Activated gamma-delta T cell treated with anti-CD3 and anti-CD28 coated beads, Interleukin-2, amount 50 U/mL, for 16 hours (primary cell): Measurements from ENCODE around the gene TMEM200A.

ENCODE experiments used
- DNase-seq: peaks from one replicate; pipeline ENCODE4 v3.0.0-alpha.2; 2020; ENCODE audit warnings: low read depth

The TMEM200A gene

GRCh38 chr6:130425537-130425936 lies 59.7 kb downstream of the TMEM200A start:
- DNase-seq: no peak

GRCh38 chr6:130426066-130426721 lies 60.4 kb downstream of the TMEM200A start:
- no peak for DNase-seq

- DNase-seq: no peak
These were observed 65.6 kb downstream of the TMEM200A start for GRCh38 chr6:130431346-130431852.

- DNase-seq: no peak
These were observed 67.0 kb downstream of the TMEM200A start for GRCh38 chr6:130432838-130433237.

GRCh38 chr6:130434174-130434873 lies 68.5 kb downstream of the TMEM200A start:
- DNase-seq: no peak

- DNase-seq: no peak
These were observed 69.4 kb downstream of the TMEM200A start for GRCh38 chr6:130435181-130435580.

- no peak for DNase-seq
These were observed 72.1 kb downstream of the TMEM200A start for GRCh38 chr6:130437961-130438360.

GRCh38 chr6:130447374-130447773 lies 81.6 kb downstream of the TMEM200A start:
- no peak for DNase-seq

GRCh38 chr6:130452336-130452735 lies 86.5 kb downstream of the TMEM200A start:
- no peak for DNase-seq

GRCh38 chr6:130453230-130453629 lies 87.4 kb downstream of the TMEM200A start:
- no peak for DNase-seq

- no peak for DNase-seq
These were observed 91.8 kb downstream of the TMEM200A start for GRCh38 chr6:130457605-130458004.

- DNase-seq: no peak
These were observed 93.5 kb downstream of the TMEM200A start for GRCh38 chr6:130459316-130459715.

GRCh38 chr6:130460934-130461333 lies 95.1 kb downstream of the TMEM200A start:
- DNase-seq: no peak

GRCh38 chr6:130466052-130466747 lies 100.4 kb downstream of the TMEM200A start:
- no peak for DNase-seq

GRCh38 chr6:130466748-130467061 lies 100.9 kb downstream of the TMEM200A start:
- no peak for DNase-seq

- no peak for DNase-seq
These were observed 101.6 kb downstream of the TMEM200A start for GRCh38 chr6:130467146-130468050.

- no peak for DNase-seq
These were observed 104.9 kb downstream of the TMEM200A start for GRCh38 chr6:130470766-130471165.

- no peak for DNase-seq
These were observed 108.1 kb downstream of the TMEM200A start for GRCh38 chr6:130473886-130474285.

- no peak for DNase-seq
These were observed 117.0 kb downstream of the TMEM200A start for GRCh38 chr6:130482645-130483390.

- no peak for DNase-seq
These were observed 120.1 kb downstream of the TMEM200A start for GRCh38 chr6:130485870-130486269.

GRCh38 chr6:130486417-130486816 lies 120.6 kb downstream of the TMEM200A start:
- no peak for DNase-seq
